Measurements from ENCODE around the gene MYRIP.

- no peak for TF ChIP-seq TARDBP (IDR thresholded peaks at IDR 0.05)
- no peak for TF ChIP-seq SP1 (IDR thresholded peaks at IDR 0.05)
- TF ChIP-seq ELF4 (IDR thresholded peaks at IDR 0.05), result no peak
- TF ChIP-seq FOXM1 (IDR thresholded peaks at IDR 0.05; ENCODE audit: borderline replicate concordance), result no peak
- TF ChIP-seq BHLHE40 (IDR thresholded peaks at IDR 0.05; ENCODE audit: borderline replicate concordance), result no peak
- TF ChIP-seq SUZ12 (IDR thresholded peaks at IDR 0.05), result no peak
- TF ChIP-seq NFRKB (IDR thresholded peaks at IDR 0.05), result no peak
- no peak for TF ChIP-seq LEF1 (IDR thresholded peaks at IDR 0.05; ENCODE audit: borderline replicate concordance)
- no peak for TF ChIP-seq ZNF384 (IDR thresholded peaks at IDR 0.05)
- TF ChIP-seq L3MBTL2 (conservative IDR thresholded peaks at IDR 0.05), result no peak
Measured at GRCh38 chr3:40073310-40074007, 264.1 kb downstream of the MYRIP start.
